ENCODE measurements around the gene PDE3A. TPM values are rescaled to one million over a fixed set of nuclear protein-coding genes. Genes with fewer than 3 reads are reported as not detected.
"Not testable (repeated sequence)": the region's sequence is repeated elsewhere in the genome, so short reads cannot be mapped to it uniquely, and the experiment has no call there.

Gene PDE3A
- total RNA-seq = 0.75 TPM

DNA sequence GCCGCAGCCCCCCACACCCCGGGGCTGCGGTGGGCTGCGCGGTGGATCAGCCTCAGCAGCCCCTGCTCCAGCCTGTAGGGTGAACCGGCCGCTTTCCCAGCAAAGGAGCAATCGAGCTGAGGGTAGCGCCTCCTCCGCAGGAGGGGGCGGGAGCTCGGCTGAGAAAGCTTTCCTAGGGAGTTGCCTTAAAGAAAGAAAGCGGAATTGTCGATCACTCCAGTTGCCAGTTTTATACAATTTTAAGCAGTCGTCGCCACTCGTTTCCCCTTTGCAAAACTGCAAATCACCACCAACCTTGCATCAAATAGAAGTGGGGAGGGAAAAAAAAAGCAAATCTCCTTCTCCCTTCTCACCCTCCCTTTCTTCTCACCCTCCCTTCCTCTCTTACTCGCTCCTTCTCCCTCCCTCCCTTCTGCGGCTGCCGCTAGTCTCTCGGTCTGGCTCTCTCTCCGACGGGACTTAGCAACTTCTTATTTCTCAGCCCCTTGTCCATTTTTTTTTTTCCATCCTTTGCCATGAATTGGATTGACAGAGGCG, at the start of gene PDE3A:
PDE3A (plus strand) TSS at position 424 of the 537 bp plus-strand sequence. CDS start 748 bp downstream, outside the sequence.
- DNase-seq (ENCODE audit: low spot score) (no peak), ATAC-seq (peak; percentile 58)

DNA sequence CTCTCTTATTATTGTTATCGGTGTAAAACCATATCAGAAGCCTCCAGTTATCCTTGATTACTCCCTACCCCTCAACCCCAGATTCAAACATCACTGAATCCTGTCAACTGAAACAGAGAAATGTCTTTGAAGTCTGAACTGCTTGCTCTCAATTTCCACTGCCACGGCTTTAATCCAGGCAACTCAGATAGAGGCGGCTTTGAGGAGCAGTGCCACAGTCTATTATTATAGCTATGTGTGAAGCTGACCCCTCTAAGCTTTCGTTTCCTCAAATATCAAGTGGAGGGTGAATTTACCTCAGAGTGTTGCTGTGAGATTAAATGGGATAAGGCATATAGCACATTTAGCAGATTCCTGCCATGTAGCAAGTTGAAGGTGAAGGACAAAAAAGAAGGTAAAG, 49.0 kb upstream of the PDE3A start:
- DNase-seq (ENCODE audit: low spot score) = no peak
- ATAC-seq = no peak

DNA sequence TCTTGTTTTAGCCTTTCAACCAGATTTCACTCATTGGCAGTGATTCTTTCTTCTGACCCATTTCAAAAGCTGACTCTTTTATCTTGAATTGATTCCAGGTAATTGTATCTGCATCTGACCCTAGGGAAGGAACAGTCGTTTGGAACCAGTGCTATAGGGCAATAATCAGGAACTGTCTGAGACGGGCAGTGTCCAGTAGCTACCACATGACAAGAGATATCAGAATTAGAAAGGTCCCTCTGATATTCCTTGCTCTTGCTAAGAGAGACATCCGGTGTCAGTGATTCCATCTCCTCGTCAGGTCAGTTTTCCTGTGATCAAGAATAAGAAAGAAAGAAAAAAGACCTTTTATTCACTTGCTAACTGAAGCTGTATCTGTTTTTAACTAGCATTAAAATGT, 47.8 kb upstream of the PDE3A start:
- DNase-seq (ENCODE audit: low spot score) (no peak), ATAC-seq (no peak)

GRCh38 chr12:20330826-20331505, 37.4 kb upstream of the PDE3A start:
- not testable (repeated sequence) for DNase-seq (ENCODE audit: low spot score); ATAC-seq

- DNase-seq (ENCODE audit: low spot score) (no peak), ATAC-seq (no peak)
These were observed 29.3 kb upstream of the PDE3A start for GRCh38 chr12:20339060-20339459.

GRCh38 chr12:20342111-20342510, 26.2 kb upstream of the PDE3A start:
- no peak for ATAC-seq

DNA sequence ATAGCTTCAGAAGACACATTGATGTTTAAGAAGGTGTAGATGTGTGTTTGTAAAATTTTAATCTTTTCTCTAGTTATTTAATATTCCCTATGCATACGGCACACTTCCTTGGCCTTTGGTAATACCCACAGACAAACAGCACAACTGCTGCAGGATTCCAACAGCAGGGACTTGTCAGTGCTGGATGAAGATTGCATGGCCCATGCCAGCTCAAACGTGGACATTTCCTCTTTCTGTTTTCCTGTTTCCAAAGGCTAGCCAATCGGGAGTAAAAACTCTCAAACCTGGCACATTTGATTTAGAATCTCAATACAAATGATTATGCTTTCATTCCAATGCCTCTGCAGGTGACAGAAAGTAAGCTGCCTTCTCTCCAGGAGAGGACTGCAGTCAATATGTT, 22.5 kb upstream of the PDE3A start:
- ATAC-seq = no peak

More at GRCh38 chr12:20342111-20342510, 26.2 kb upstream of the PDE3A start:
- no peak for DNase-seq (ENCODE audit: low spot score)

GRCh38 chr12:20350026-20350425, 18.3 kb upstream of the PDE3A start:
- ATAC-seq = no peak
- no peak for DNase-seq (ENCODE audit: low spot score)

More for the DNA sequence above, 22.5 kb upstream of the PDE3A start:
- no peak for DNase-seq (ENCODE audit: low spot score)

DNA sequence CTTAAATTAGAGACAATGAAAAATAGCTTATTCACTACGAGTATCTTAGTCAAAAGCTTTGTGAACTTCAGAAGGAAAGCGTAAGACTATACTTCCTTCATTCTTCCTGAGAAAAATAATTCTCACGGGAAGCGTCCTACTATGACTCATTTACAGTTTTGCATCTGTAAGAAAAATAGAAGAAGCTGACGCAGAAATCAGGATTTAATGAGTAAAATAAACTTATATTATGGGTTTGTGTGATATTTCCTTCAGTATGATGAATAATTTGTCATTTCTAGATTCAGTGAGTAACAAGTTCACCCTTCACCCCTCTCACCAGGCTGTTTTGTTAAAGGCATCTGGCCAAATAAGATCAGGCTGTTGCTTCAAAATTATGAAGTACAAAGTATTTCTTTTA, 17.8 kb upstream of the PDE3A start:
- DNase-seq (ENCODE audit: low spot score) (no peak), ATAC-seq (no peak)

DNA sequence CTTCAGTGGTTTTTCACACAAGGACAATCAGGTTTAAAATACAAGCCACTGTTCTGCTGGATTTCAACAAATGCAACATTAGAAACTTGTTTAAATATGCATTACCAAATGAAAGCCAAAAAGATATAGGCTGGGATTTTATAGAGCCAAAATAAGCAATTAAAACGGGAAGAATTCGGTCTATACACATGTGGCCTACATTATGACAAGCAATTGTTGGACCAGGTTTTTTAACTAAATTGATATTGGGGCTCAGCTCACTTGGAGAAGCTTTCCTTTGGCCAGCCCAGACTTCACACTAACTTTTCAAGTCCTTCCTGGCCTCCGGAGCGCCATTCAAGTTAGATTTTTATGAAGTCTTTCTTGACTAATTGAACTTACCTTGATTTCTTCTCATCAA, 16.9 kb upstream of the PDE3A start:
- ATAC-seq = no peak
- DNase-seq (ENCODE audit: low spot score) = no peak

GRCh38 chr12:20356048-20356447, 12.3 kb upstream of the PDE3A start:
- DNase-seq (ENCODE audit: low spot score) (no peak), ATAC-seq (no peak)

DNA sequence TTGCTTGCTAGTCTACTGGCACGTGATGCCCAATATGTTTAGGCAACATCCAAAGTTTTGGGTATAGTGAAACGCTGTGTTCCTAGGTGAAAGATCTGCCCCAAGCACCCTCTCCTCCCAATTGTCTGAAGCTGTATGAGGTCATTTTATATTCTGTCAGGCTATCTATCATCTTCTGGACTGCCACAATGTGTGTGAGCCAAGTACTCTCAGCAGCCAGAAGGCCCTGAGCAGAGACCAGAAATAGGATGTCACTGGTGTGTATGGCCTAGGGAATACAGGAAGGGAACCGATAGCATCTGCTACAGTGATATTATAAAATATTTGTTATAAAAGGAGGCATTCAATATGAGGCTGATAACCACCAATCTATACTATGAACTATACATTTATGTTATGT, 7.9 kb upstream of the PDE3A start:
- ATAC-seq (no peak), DNase-seq (ENCODE audit: low spot score) (no peak)

DNA sequence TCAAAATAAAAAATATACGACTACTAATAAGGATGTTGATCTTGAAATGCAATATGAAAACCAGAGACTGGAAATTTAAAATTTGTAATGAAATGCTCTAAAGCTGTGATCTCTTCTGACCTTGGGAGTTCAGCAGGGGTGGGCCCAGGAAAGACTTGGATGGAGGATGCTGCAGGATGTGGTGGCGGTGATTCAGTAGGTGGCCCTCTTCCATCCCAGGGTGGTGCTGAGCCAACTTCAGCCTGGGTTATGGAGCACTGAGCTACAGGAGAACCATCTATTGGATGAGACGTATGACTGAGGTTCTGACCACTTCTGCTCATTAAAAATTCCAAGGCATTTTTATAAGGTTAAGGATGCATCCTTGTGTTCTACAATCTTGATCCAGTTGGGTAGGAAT, 6.9 kb upstream of the PDE3A start:
- DNase-seq (ENCODE audit: low spot score) (no peak), ATAC-seq (no peak)

GRCh38 chr12:20364501-20364900, 3.8 kb upstream of the PDE3A start:
- no peak for ATAC-seq
- DNase-seq (ENCODE audit: low spot score) = no peak

DNA sequence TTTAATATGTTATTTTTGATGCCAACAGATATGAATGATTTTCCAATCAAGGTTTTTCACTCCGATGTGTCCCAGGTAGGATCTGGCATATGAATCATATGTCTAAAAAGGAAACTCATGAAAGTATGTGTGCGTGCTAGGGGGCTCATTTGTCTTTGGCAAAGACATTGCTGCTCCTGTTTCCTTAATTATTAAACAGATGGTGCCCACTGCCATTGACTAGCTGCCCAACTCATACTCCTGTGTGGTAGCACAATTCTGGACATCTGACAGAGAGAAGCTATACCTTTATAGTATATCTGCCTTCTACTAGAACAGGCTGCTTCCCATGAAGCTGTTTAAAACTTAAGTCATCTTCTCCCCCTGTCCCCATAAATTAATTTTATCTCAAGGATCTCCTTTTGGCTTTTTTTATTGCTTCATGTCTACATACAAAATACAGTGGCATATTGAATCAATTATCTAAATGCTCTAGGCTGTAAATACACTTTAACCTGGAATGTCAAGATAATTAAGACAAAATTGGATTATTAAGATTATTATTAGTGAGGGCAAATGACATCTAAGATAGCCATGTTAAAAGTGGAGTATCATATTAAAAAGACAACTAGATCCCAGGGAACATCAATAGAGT, 1.4 kb upstream of the PDE3A start:
- ATAC-seq (no peak), DNase-seq (ENCODE audit: low spot score) (no peak)

- ATAC-seq (no peak), DNase-seq (ENCODE audit: low spot score) (no peak)
These were observed 689 bp upstream of the PDE3A start for GRCh38 chr12:20367583-20368113.

DNA sequence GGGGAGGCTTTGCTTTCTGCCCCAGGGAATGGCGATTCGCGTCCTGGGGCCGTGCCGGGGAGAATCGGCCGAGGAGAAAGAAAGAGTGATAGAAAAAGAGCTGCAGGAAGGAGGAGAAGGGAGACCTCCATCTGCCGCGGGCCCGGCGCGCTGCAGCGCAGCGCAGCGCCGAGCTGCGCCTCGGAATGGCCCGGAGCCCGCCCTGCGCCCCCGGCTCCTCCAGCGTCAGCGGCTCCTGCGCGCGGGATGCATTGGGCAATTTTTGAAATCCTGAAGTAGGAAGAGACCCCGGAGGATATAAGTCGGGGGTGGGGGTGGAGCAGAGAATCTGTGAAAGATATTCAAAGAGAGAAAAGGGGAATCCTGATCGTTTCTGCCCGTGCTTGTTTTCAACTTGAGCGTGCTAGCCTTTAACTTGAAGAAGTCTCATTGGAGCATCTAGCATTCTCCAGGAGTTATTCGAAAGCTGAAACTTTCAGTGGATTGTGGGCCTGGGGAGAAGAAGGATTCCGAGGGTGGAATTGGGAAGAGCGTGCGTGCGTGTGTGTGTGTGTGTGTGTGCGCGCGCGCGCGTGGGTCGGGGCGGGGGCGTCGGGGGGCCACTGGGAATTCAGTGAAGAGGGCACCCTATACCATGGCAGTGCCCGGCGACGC, 441 bp downstream of the PDE3A start:
- no peak for DNase-seq (ENCODE audit: low spot score)

GRCh38 chr12:20369305-20370013, 1.1 kb downstream of the PDE3A start:
- ATAC-seq = peak; percentile 67

More for the DNA sequence above, 441 bp downstream of the PDE3A start:
- peak; percentile 56 for ATAC-seq

DNA sequence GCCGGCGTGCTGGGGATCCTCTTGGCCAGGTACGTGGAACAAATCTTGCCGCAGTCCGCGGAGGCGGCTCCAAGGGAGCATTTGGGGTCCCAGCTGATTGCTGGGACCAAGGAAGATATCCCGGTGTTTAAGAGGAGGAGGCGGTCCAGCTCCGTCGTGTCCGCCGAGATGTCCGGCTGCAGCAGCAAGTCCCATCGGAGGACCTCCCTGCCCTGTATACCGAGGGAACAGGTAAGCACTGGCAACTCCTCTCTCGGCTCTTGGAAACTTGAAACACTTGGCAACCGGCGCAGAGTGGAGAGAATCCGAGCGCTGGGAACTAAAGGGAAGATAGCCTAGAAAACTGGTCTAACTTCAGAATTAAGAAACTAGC, 1.7 kb downstream of the PDE3A start:
- peak; percentile 31 for ATAC-seq
- DNase-seq (ENCODE audit: low spot score) = no peak

More at GRCh38 chr12:20369305-20370013, 1.1 kb downstream of the PDE3A start:
- peak; percentile 48 for DNase-seq (ENCODE audit: low spot score)

DNA sequence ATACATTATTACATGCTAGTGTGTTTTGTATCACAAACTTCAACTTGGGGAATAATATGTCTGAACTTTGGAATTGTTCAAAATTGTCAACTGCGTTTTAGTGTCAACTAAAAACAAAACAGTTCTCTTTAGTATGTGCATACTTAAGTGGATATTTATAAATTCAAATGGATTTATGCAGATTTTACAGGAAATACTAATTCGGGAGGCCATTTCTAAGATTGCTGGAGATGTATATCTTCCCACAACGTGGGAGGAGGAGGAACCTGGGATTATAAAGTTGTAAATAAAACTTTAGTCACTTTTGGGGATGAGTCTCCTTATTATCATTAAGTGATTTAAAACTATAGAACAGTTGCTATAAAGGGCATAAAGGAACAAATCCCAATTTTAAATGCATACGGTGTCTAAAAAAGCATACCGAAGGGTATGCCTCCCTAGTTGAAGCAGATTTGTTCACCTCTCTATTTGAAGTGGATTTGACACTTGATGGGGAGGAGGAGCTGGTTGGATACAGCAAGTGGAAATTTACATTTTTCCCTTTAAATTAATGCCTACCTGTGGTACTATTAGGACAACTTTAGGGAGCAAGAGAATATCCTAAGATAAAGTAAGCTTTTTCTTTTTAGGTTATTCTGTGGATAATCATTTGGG, 2.7 kb downstream of the PDE3A start:
- no peak for ATAC-seq

More for the DNA sequence above, 2.7 kb downstream of the PDE3A start:
- DNase-seq (ENCODE audit: low spot score) = no peak

Measured in left lobe of liver (tissue), 2 donors.